ENCODE results near the gene TAP2. TPM values are rescaled to one million over a fixed set of nuclear protein-coding genes. Genes with fewer than 3 reads are reported as not detected.
"Not testable (repeated sequence)": the region's sequence is repeated elsewhere in the genome, so short reads cannot be mapped to it uniquely, and the experiment has no call there.

TAP2 gene
- 100 to 1,000 TPM; 178 to 199 TPM for total RNA-seq

DNA sequence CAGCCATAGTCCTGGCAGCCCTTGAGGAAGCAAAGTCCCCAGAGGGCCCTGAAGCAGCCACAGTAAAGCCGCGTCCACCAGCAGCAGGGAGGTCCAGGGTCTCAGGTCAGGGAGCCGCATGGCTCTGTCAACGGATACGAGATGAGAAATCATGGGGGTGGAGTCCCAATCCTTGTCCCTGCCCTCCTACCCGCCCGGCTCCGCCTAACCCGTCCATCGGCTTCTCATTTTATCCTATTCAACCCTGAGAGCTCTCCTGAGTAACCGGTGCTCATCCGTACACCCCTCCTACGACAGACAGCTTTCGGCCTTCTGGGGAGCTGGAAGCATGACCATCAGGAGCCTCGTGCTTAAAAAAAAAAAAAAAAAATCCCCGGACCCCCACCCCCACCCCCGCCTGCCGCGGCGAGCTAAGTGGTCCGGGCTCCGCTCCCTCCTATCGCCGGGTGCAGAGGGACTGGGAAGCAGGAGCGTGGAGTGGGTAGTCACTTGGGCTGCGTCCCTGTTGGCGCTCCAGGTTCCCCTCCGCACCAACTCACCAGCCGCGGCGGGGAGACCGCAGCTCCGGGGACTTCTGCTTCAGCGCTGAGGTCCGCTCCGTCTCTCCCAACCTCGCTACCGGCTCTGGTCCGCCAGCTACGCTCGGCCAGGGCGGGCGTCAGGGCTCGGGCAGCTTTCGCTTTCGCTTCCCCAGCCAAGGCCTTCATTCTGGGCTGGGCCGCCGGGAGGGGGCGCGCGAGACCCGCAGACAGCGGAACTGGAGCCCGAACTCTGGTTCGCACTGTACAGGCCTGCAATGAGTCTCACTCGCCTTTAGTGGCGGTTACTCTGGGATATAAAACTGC, at the start of gene TAP2:
TAP2 (minus strand) TSS at position 626 of the 845 bp plus-strand sequence; CDS start at position 120, 506 bp downstream.
- ChIA-PET POLR2A (interaction anchor here (0.6 to 3.3 kb wide), 14 partner anchors 8 to 995 kb away, joined by 3 to 75 read pairs (median 4); partner anchors contain the start of genes BRD2, HLA-DMA, PSMB9 and TAP1), CTCF (interaction anchor here (0.6 to 10.6 kb wide), 32 partner anchors 9 to 597 kb away, joined by 3 to 146 read pairs (median 4); partner anchors contain the start of genes BRD2, HLA-DMA, PSMB9 and TAP1)

DNA sequence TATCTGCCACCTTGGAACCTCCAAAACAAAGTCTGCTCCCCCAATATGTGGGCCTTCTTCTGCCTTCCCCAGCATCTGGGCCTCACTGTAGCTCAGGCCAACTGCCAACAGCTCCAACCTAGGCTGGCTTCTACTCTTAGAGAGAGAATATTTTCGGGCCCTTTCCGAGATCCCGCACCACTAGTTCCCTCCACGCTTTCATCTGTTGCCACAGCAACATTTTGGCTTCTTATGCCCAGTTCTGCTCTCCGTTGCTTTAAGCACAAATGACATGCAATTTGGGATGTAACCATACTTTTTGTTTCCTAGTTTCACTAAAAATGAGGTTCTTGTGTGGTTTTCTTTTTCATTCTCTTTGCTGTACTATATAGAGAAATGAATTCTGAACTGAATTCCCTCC, 49.1 kb upstream of the TAP2 start:
- ChIA-PET CTCF (interaction anchor here (1.5 kb wide), 1 partner anchor 60 kb away, joined by 3 read pairs; no protein-coding TSS in a partner anchor), POLR2A (no interaction called here)

DNA sequence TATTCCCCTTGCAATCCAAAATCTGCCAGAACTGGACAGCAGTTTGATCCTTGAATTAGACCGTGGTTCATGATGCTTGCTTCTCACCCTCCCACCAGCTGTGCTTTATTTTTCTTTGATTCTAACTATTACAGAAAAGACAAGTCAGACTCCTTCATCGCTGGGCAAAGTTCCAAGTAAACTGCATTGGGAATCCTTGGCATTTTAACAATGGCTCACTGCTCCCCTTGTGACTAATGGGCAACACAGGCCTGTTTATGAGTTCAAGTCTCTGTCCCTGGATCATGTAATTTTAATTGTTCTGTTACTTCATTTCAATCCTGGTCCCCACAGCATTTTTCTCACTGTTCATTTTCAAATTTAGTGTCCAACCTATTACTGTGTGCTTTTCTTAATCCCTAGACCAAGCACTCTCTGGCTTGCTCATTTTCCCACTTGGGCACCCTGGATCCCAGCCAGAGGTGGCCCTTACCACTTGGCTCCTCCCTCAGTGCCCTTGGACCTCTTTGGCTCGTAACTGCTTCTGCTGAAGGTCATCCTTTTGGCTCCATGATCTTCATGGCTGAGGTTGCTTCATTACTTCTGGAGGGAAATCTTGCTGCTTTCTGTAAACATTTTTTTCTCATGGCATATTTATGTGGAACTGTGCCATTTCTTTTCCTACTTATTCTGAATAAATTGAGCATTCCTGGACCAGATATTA, 48.3 kb upstream of the TAP2 start:
- POLR2A ChIA-PET, result interaction anchor here (0.6 to 1.0 kb wide), 2 partner anchors 98 to 259 kb away, joined by 3 read pairs; no protein-coding TSS in a partner anchor

DNA sequence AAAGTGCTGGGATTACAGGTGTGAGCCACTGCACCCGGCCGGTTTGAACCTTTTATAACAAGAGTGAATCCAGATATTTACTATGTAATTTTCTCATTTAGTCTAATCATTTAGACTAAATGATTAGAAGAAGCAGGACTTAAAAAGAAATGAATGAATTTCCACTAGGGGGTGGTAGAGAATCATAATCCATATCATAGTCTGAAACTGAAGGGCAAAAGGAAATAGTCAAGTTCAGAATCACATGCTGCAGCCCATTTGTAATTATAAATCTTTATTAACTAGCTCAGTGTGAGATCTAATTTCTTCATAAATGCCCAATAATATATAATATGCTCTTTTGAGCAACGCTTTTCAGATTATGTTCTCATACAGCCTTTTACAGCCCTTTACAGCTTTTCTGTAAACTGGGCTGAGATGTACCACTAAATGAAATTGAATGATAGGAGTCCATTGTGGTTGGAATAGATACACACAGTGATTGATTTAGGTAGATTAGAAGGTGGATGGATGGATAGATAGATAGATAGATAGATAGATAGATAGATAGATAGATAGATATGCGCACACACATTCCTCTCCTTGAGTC, 47.3 kb upstream of the TAP2 start:
- ChIA-PET POLR2A (interaction anchor here (0.6 to 1.0 kb wide), 3 partner anchors 86 to 258 kb away, joined by 3 read pairs; no protein-coding TSS in a partner anchor), CTCF (interaction anchor here (0.5 to 5.3 kb wide), 17 partner anchors 9 to 422 kb away, joined by 3 to 35 read pairs (median 4); partner anchors contain the start of genes HLA-DMA and TAP2)

More for the DNA sequence above, 48.3 kb upstream of the TAP2 start:
- CTCF ChIA-PET, result interaction anchor here (0.9 to 5.3 kb wide), 12 partner anchors 18 to 114 kb away, joined by 3 to 35 read pairs (median 4); partner anchors contain the start of genes HLA-DMA and TAP2

DNA sequence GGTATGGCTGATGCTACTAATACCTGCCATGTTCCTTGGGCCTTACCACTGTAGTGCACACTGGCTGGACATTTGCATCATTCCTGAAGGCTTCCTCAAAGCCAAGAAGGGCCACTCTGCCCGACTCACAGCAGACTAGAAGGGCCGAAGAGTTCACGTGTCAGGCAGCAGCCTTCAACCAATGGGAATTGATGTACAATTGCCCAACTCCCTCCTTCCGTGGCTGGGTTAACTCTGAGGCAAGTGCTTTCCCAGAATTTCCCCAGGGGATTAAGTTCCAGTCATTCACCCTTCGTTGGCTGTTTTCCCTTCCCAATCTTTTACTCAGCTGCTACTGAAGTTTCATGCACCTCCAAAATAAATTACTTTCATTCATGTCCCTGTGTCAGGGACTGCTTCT, 45.2 kb upstream of the TAP2 start:
- CTCF ChIA-PET, result interaction anchor here (5.3 kb wide), 1 partner anchor 70 kb away, joined by 24 read pairs; the partner anchor contains the start of gene HLA-DMA
- POLR2A ChIA-PET, result no interaction called here

DNA sequence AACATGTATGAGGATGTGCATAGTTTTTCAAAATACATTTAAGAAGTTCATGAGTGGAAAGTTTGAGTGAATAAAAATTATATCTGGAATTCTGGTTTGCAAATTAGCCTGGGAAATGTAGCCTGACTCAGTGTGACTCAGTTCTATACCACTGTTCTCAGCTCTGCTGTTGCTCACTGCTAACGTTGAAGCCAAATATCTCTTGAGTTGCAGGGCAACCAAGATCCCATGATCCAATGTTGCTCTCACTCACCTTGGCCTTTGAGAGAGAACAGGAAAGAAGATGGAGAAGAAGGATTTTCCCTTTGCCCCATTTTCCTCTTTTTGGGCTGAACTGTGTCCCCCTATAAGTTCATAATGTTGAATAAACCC, 44.3 kb upstream of the TAP2 start:
- POLR2A ChIA-PET, result interaction anchor here (1.1 kb wide), 1 partner anchor 91 kb away, joined by 4 read pairs; no protein-coding TSS in a partner anchor
- CTCF ChIA-PET, result interaction anchor here (1.0 to 5.3 kb wide), 4 partner anchors 15 to 183 kb away, joined by 3 to 24 read pairs (median 3); partner anchors contain the start of genes HLA-DMA and TAP2

DNA sequence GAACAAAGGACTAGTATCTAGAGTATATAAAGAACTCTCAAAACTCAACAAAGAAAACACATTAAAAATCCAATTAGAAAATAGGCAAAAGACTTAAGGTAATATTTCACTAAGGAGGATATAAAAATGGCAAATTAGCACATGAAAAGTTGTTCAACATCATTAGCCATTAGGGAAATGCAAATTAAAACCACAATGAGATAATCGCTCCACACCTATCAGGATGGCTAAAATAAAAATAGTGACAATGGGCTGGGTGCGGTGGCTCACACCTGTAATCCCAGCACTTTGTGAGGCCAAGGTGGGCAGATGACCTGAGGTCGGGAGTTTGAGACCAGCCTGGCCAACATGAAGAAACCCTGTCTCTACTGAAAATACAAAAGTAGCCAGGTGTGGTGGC, 42.4 kb upstream of the TAP2 start:
- POLR2A ChIA-PET, result not testable (repeated sequence)
- CTCF ChIA-PET, result interaction anchor here (0.7 to 1.0 kb wide), 2 partner anchors 13 to 85 kb away, joined by 3 read pairs; no protein-coding TSS in a partner anchor

DNA sequence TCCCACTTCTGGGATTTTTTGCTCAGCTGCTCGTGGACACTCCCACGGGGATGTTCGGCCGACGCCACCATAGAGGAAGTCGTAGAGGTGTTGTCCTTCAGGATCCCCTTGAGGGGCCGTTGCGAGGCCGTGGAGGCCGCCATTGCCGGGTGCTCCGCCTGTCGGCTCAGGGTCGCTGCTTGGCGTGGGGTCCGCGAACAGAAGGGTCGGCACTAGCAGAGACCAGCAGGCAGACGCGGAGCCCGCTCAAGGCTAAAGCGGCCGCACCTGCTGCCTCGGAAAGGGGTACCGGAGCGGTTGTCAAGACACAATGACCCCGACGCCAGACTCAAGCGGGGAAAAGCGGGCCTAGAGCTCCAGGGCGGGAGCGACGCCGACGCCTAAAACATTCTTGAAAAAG, 41.2 kb upstream of the TAP2 start:
- ChIA-PET POLR2A (no interaction called here), CTCF (interaction anchor here (0.6 to 1.4 kb wide), 3 partner anchors 12 to 41 kb away, joined by 3 to 4 read pairs (median 4); partner anchors contain the start of gene TAP2)

DNA sequence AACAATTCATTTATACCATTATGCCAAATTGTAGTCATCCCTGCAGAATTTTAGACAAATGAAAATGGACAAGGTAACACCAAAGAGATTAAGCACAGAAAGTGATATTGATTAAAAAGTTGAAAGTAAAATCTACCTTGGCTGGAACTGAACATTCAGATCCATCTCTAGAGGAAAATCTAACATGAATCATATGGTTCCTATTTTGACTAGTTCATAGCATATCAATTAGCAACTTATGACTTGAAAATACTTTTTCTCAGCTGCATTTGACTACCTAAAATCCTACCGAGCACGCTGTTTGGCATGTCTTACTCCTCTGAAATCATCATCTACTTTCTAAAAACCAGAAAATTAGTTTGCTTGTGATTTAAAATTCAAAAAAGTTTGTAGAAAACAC, 38.1 kb upstream of the TAP2 start:
- POLR2A ChIA-PET, result interaction anchor here (0.6 kb wide), 1 partner anchor 62 kb away, joined by 4 read pairs; no protein-coding TSS in a partner anchor
- CTCF ChIA-PET, result interaction anchor here (1.1 to 1.4 kb wide), 2 partner anchors 38 to 71 kb away, joined by 3 to 4 read pairs; partner anchors contain the start of gene TAP2

DNA sequence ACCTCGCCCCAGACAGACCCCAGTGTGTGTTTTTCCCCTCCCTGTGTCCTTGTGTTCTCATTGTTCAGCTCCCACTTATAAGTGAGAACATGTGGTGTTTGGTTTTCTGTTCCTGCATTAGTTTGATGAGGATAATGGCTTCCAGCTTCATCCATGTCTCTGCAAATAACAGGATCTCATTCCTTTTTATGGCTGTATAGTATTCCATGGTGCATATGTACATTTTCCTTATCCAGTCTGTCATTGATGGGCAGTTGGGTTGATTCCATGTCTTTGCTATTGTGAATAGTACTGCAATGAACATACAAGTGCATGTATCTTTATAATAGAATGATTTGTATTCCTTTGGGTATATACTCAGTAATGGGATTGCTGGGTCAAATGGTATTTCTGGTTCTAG, 35.4 kb upstream of the TAP2 start:
- POLR2A ChIA-PET, CTCF ChIA-PET: not testable (repeated sequence)

DNA sequence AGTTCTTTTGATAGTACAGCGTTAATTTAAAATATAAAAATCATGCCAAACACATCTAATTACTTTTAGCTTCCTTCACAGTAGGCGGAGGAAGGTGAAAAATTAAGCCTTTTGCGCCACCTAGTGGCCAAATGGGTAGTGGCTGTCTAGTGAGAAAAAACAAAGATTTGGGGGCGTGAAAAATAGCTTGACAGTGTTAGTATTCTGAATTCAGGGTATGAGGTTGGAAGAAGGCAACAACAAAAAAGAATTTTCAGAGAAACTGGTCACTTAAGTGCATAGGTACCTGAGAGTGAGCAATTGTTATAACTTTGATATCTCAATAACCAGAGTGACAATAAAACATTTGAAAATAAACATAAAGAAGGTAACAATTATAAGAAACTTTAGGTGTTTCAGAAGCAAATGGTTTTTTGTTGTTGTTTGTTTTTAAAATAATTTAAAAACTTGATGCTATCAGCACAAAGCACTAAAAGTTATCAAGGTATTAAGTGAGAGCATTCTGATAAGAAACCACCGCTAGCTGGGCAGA, 29.8 kb upstream of the TAP2 start:
- POLR2A ChIA-PET, result interaction anchor here (0.8 to 3.2 kb wide), 6 partner anchors 10 to 104 kb away, joined by 3 to 34 read pairs (median 6); partner anchors contain the start of genes PSMB8 and TAP2
- CTCF ChIA-PET, result interaction anchor here (0.6 to 6.6 kb wide), 20 partner anchors 12 to 458 kb away, joined by 3 to 74 read pairs (median 4); partner anchors contain the start of genes PSMB8, PSMB9, TAP1 and TAP2

DNA sequence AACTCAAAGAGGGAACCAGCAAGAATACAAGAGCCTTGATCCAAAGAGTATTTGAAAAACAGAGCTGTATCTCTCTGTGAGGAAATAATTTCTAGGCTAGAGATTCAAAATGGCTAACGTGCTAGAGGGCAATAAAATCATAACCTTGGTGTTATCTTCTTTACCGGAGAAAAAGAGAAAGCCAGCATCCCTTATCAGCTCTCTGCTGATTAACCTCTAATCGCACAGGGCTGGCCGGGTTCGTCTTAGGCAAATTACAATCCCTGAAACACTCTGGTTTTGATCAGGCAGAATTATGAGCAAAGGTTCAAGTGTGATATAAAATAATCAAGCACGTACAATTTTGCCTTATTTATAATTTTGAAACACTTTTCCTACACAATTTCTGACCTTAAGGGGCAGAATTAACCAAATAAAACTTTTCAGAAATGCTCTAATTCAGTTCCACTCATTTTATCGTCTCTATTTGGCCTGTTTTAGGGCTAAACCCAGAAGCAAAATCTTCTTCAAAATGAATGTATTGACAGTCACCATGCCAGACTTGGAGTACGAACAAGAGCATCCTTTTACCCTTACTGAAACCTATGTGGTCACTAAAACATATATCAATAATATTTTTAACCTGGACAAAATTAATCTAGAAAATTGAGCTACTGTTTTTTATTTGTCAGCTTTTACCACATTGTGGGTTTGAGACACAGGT, 29.2 kb upstream of the TAP2 start:
- POLR2A ChIA-PET, result interaction anchor here (0.8 to 3.2 kb wide), 6 partner anchors 10 to 104 kb away, joined by 3 to 34 read pairs (median 6); partner anchors contain the start of genes PSMB8 and TAP2

DNA sequence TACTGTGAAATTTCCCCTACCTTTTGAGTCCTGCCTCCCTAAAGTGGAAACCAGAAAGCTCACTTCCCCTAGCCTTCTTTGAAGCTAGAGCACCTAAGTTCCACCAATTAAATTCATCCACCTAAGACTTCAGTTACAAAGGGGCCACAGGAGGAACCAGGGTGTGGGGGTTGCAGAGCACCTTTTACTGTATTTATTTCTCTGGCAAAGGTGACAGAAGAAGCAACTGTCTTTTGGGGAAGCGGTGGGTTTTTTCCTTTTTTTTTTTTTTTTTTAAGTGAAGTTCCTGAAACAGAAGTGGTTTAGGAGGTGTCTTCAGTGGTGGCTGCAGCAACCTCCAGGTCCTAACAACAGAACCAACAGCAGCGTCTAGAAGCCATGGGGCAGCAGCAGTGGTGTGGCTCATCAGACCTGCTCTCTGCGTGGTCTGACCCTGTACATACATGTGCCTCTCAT, 28.5 kb upstream of the TAP2 start:
- POLR2A ChIA-PET, result interaction anchor here (1.3 to 3.2 kb wide), 3 partner anchors 9 to 28 kb away, joined by 3 to 34 read pairs (median 9); partner anchors contain the start of genes PSMB8 and TAP2
- CTCF ChIA-PET, result interaction anchor here (0.7 to 6.6 kb wide), 11 partner anchors 10 to 900 kb away, joined by 3 to 74 read pairs (median 5); partner anchors contain the start of genes ITPR3, PSMB8, PSMB9 and TAP1

More for the DNA sequence above, 29.2 kb upstream of the TAP2 start:
- CTCF ChIA-PET, result interaction anchor here (0.8 to 6.6 kb wide), 19 partner anchors 11 to 458 kb away, joined by 3 to 74 read pairs (median 4); partner anchors contain the start of genes PSMB8, PSMB9, TAP1 and TAP2

DNA sequence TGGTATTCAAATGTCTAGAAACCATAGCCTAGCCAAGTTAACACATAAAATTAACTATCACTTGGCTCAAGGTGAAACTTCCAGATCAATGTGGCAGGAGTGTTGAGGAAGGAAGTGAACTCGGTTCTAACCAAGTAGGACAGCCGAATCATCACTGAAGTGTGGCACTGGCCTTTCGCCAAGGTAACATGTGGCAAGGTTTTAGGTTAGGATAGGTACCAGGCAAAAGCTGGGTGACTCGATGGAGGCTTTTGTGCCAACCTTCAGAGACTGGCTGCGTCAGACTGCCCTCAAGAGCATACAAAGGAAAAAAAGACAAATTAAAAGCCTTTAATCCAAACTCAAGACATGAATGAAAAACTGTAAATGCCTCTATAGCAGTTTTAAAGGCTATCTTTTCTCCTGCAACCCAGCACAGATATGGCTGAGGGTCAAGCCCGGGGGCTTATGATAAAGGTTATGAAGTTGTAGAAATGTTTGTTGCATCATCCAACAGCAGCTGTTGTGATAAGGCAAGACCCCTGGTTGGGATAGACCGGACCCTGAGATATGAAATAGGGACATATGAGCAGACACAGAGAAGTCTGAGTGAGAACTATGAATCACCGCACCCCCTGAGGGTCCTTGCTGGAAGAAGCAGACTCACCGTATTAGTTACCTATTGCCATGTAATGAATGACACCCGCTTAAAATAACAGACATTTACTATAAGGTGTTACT, 27.3 kb upstream of the TAP2 start:
- CTCF ChIA-PET, result interaction anchor here (0.6 to 6.6 kb wide), 4 partner anchors 9 to 443 kb away, joined by 3 to 68 read pairs (median 12); partner anchors contain the start of genes PSMB8, PSMB9, TAP1 and TAP2
- POLR2A ChIA-PET, result interaction anchor here (0.6 kb wide), 1 partner anchor 27 kb away, joined by 3 read pairs; the partner anchor contains the start of gene TAP2

DNA sequence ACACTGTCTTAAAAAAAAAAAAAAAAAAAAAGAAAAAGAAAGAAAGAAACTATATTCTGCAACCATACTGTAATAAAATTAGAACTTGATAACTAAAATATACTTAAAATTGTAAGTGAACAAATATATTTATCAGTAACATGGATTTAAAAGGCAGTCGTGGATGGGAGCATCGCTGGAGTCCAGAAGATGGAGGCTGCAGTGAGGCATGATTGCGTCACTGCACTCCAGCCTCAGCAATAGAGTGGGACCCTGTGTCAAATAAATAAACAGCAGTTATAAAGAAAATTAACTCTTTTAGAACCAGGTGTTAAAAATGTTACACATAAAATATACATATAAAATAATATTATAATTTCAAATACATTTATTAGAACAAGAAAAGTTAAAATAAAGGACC, 24.2 kb upstream of the TAP2 start:
- ChIA-PET CTCF (no interaction called here), POLR2A (no interaction called here)

DNA sequence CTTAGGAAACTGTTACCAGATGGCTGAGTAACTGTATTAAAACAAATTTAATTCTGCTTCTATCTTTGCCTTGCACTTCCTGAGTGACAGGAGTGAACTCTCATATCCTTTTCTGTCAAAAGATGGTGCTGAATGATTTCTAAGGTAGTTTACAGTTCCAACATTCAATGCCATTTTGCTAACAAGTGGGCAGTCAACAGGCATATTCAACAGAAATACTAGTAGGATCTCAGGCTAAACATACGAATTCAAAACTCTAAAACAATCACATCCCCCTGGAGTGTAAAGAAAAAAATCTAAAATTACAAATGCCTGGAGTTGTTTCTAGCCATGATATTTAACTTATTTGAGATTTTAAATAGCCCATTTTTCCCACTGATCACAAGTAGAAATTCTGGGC, 22.1 kb upstream of the TAP2 start:
- POLR2A ChIA-PET, result interaction anchor here (0.8 kb wide), 1 partner anchor 22 kb away, joined by 3 read pairs; the partner anchor contains the start of gene TAP2
- CTCF ChIA-PET, result interaction anchor here (3.6 to 8.1 kb wide), 2 partner anchors 8 to 21 kb away, joined by 24 to 68 read pairs; partner anchors contain the start of gene TAP2
